Measurements from ENCODE around the gene MTHFR.

Gene MTHFR

GRCh38 chr1:11780380-11781147, 25.2 kb downstream of the MTHFR start:
- no peak for DNase-seq (ENCODE audit: low read depth)

DNA sequence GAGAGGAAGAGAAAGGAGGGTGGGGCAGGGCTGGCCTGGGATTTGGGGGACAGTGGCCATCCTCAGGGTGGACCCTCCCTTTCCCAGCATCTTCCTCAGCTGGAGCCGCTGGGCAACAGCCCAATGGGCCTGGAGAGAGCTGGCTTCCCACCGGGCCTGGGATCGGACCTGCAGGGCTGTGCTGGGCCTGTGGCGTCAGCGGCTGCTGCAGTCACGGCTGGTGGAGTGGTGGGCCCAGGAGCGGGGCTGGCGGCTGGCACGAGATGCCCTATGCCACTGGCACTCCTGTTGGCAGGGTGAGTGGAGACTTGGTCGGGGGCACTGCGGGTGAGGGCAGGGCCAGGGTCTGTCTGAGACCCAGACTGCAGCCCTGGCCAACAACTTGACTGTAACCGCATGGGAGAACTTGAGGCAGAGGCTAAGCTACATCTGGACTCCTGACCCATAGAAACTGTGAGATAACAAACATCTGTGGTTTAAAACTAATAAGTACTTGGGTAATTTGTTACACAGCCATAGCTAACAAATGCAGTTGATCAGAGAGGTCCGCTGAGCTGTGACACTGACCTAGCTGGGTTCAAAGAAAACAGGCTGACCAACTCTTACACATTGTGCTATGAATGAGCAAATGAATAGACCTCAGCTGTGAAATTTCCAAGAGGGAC, 25.9 kb downstream of the MTHFR start:
- DNase-seq (ENCODE audit: low read depth) = no peak

- DNase-seq (ENCODE audit: low read depth) = no peak
These were observed 26.7 kb downstream of the MTHFR start for GRCh38 chr1:11778844-11779623.

DNA sequence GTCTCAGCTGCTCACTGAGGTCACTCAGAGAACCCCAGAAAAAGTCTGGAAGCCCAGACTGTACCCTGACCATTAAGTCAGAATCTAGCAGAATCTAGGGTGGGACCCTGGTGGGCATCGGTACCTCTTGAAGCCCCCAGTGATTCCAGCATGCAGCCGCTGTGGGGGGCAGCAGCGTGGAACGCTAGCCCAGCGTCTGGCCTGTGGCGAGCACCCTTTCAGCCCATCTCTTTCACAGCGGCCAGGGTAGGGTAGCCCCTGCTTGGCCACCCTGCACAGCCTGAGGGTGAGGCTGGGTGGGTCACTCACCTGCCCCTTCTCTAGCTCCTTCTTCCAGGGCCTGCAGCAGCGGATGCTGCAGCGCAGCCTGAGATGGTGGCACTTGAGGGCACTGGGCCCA, 27.4 kb downstream of the MTHFR start:
- no peak for DNase-seq (ENCODE audit: low read depth)

GRCh38 chr1:11777658-11778322, 28.0 kb downstream of the MTHFR start:
- DNase-seq (ENCODE audit: low read depth) = no peak

GRCh38 chr1:11774753-11775152, 31.0 kb downstream of the MTHFR start:
- no peak for DNase-seq (ENCODE audit: low read depth)

- no peak for DNase-seq (ENCODE audit: low read depth)
These were observed 33.3 kb downstream of the MTHFR start for GRCh38 chr1:11772458-11772857.

DNA sequence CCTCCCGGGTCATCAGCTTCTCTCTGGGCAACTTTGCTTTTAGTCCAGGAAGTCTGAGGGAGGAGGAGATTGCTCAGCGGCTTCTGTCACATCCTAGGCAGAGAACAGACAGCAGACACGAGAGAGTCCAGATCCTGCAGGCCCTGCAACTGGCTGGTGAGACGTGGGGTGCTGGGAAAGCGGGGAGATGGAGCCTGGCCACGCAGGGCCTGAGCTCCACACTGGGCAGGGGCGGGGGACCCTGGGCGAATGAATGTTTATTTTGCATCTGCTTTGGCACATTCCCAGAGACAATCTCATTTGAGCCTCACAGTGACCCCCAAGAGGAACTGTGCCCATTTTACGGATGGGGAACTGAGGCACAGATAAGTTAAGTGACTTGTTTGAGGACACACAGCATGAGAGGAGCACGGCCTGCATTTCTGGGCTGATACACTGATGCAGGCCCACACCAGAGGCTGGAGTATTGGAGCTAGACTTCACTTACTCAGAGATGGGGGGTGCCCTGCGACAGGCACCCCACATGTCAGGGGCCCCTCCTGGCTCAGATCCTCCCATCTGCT, 34.2 kb downstream of the MTHFR start:
- no peak for DNase-seq (ENCODE audit: low read depth)

DNA sequence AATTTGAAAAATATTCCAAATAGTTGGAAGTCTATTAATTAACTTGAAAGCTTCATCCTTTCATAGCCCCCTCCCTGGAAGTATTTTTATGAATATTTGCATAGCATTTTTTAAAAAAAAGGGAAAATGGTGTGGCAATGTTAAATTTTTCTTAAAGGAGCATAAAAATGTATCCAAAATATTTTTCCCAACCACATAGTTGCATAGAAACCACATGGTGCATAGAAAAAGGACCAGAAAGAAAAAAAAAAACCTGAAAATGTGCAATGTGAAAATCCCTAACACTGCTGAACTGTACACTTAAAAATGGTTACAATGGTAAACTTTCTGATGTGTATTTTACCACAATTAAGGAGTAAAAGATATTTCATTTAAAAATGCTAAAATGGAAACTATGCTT, 35.8 kb downstream of the MTHFR start:
- no peak for DNase-seq (ENCODE audit: low read depth)

- DNase-seq (ENCODE audit: low read depth) = no peak
These were observed 36.5 kb downstream of the MTHFR start for GRCh38 chr1:11769274-11769673.

- DNase-seq (ENCODE audit: low read depth) = no peak
These were observed 36.9 kb downstream of the MTHFR start for GRCh38 chr1:11768821-11769220.

GRCh38 chr1:11767922-11768704, 37.7 kb downstream of the MTHFR start:
- no peak for DNase-seq (ENCODE audit: low read depth)

GRCh38 chr1:11766429-11766776, 39.4 kb downstream of the MTHFR start:
- no peak for DNase-seq (ENCODE audit: low read depth)

DNA sequence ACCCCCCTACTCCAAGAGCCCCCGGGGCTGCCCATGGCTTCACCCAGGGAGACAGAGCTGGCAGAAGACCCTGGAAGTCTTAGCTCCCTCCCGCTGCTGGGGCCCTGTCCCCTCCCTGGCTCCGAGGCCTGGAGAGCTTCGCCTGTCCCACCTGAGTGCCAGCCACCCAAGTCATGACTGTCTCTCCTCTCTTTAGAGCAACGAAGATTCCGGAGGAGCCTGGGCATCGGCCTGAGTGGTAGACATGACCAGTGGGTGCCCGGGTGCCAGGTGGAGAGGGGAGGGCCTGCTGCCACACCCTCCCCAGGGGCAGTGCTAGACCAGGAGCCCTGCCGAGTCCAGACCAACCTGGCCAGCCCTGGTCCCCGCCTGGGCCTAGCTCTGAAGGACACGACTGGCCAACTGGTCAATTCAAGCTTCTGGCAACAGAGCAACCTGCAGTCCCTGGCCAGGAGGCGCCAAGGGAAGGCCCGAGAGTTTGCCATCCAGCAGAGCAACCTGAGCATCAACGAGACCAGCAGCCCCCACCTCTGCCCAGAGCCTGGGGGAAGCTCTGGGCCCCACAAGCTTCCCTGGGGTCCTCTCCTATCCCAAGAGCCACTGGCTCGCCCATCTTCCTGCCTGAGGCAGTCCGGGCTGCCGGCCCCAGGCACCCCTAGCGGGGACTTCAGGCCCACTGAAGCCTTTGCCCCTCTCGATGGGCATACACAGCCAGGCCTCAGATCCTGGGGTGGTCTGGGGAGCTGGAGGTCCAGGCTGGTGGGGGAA, 39.9 kb downstream of the MTHFR start:
- DNase-seq (ENCODE audit: low read depth) = no peak

- DNase-seq (ENCODE audit: low read depth) = no peak
These were observed 41.2 kb downstream of the MTHFR start for GRCh38 chr1:11764519-11764918.

DNA sequence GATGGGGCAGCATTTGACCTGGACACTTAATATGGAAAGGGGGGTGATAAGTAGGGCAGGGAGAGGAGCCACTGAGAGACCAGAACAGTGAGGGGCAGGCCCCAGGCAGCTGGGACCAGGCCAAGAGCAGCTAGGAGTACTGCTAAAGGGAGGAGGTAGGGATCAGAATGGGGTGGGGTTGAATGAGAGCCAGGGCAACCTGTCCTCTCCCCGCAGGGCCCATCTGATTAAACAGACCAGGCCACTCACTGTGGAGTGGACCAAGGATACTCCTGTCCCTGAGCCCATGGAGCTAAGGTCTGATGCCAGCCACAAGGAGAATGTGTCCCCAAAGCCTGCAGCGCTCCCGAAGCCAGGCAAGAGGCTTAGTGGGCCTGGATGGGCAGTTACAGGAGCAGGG, 41.6 kb downstream of the MTHFR start:
- no peak for DNase-seq (ENCODE audit: low read depth)

- no peak for DNase-seq (ENCODE audit: low read depth)
These were observed 43.8 kb downstream of the MTHFR start, which contains the start of gene C1orf167 for GRCh38 chr1:11761988-11762406. C1orf167 (plus strand) TSS chr1:11762193; CDS start chr1:11764401, 2,208 bp downstream.

DNA sequence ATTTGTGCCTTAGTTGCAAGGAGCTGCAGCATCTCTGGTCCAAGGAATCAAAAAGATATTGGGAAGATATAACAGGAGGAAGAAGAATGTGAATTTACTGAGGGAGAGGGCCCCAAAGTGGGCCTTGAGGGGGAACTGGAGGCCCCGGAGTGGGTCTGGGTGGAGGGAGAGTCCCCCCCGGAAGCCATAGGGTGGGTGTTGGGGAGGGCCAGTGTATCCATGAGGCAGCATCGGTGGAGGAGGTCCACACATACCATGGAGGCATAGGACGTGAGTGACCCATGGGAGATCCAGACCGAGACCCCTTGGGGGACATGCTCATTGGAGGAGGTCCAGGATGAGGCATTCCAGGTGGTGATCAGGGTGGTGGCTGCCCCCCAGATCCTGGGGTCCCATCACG, 44.5 kb downstream of the MTHFR start:
- DNase-seq (ENCODE audit: low read depth) = no peak

DNA sequence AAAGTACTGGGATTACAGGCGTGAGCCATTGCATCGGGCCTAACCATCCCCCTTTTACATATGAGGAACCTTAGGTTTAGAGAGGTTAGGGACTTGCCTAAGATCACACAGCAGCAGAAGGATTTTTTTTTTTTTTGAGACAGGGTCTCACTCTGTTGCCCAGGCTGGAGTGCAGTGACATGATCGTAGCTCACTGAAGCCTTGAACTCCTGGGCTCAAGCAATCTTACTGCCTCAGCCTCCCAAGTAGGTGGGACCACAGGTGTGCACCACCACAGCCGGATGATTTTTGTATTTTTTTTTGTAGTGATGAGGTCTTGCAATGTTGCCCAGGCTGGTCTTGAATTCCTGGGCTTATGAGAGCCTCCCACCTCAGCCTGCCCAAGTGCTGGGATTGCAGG, 46.0 kb downstream of the MTHFR start:
- no peak for DNase-seq (ENCODE audit: low read depth)

- DNase-seq (ENCODE audit: low read depth) = no peak
These were observed 48.7 kb downstream of the MTHFR start for GRCh38 chr1:11757047-11757446.

Data from GM04503 (cell line).